ENCODE results near the gene KLC1. TPM values are rescaled to one million over a fixed set of nuclear protein-coding genes. Genes with fewer than 3 reads are reported as not detected.

KLC1 gene
- total RNA-seq, 1 donor from 2014 or later, result 266 TPM

GRCh38 chr14:103702095-103702494, 73.1 kb downstream of the KLC1 start:
- TF ChIP-seq CTCF (IDR thresholded peaks at IDR 0.05; ENCODE audit: insufficient read depth, low read length, poor library complexity, severe bottlenecking), result no peak
- Histone ChIP-seq H3K36me3 (ENCODE audit: control insufficient read depth, insufficient read depth, low read length) (peaks cover 6% of the 10 kb centered on the region), H3K4me3 (ENCODE audit: low read depth, low read length) (no peak overlapping the region), H3K27me3 (ENCODE audit: control insufficient read depth, insufficient read depth, low read length) (no peaks in the 10 kb centered on the region)
- no peak for DNase-seq (ENCODE audit: low read depth)

GRCh38 chr14:103702497-103703432, 73.8 kb downstream of the KLC1 start:
- TF ChIP-seq CTCF (IDR thresholded peaks at IDR 0.05; ENCODE audit: insufficient read depth, low read length, poor library complexity, severe bottlenecking), result no peak
- DNase-seq (ENCODE audit: low read depth), result no peak
- no peak overlapping the region for H3K4me3 ChIP-seq (ENCODE audit: low read depth, low read length)
- H3K36me3 ChIP-seq (ENCODE audit: control insufficient read depth, insufficient read depth, low read length), result peaks cover 6% of the 10 kb centered on the region
- H3K27me3 ChIP-seq (ENCODE audit: control insufficient read depth, insufficient read depth, low read length), result no peaks in the 10 kb centered on the region

- H3K27me3 ChIP-seq (ENCODE audit: control insufficient read depth, insufficient read depth, low read length), result no peaks in the 10 kb centered on the region
- no peak overlapping the region for H3K4me3 ChIP-seq (ENCODE audit: low read depth, low read length)
- H3K36me3 ChIP-seq (ENCODE audit: control insufficient read depth, insufficient read depth, low read length), result peaks cover 6% of the 10 kb centered on the region
- DNase-seq (ENCODE audit: low read depth), result no peak
- TF ChIP-seq CTCF (IDR thresholded peaks at IDR 0.05; ENCODE audit: insufficient read depth, low read length, poor library complexity, severe bottlenecking), result no peak
These were observed 74.7 kb downstream of the KLC1 start for GRCh38 chr14:103703433-103704385.

DNA sequence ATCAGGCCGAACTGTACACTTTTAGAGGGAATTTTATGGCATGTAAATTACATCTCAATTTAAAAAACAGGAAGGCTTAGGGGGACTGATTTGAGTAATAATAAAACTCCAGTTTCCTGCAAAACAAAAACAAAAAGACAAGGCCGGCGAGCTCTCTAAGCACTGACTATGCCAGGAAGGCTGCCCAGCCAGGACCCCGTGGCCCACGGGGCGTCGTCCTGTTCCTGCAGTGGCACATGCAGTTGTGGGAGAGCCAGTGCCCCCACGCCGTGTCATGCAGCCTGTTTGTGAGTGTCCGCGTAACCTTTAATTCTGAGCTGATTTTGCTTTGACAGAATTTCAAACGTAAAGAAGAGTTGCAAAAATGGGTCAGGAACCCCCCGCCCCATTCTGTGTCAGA, 75.7 kb downstream of the KLC1 start:
- Histone ChIP-seq H3K4me3 (ENCODE audit: low read depth, low read length) (no peak overlapping the region), H3K27me3 (ENCODE audit: control insufficient read depth, insufficient read depth, low read length) (no peaks in the 10 kb centered on the region), H3K36me3 (ENCODE audit: control insufficient read depth, insufficient read depth, low read length) (peaks cover 6% of the 10 kb centered on the region)
- TF ChIP-seq CTCF (IDR thresholded peaks at IDR 0.05; ENCODE audit: insufficient read depth, low read length, poor library complexity, severe bottlenecking), result no peak
- DNase-seq (ENCODE audit: low read depth), result no peak

- TF ChIP-seq CTCF (IDR thresholded peaks at IDR 0.05; ENCODE audit: insufficient read depth, low read length, poor library complexity, severe bottlenecking), result no peak
- H3K27me3 ChIP-seq (ENCODE audit: control insufficient read depth, insufficient read depth, low read length), result no peaks in the 10 kb centered on the region
- peaks cover 6% of the 10 kb centered on the region for H3K36me3 ChIP-seq (ENCODE audit: control insufficient read depth, insufficient read depth, low read length)
- DNase-seq (ENCODE audit: low read depth), result no peak
- H3K4me3 ChIP-seq (ENCODE audit: low read depth, low read length), result no peak overlapping the region
These were observed 76.1 kb downstream of the KLC1 start for GRCh38 chr14:103705118-103705503.

All from kidney epithelial cell (primary cell).